HepG2 (cell line): Measurements from ENCODE around the gene SLC17A9. TPM values are rescaled to one million over a fixed set of nuclear protein-coding genes. Genes with fewer than 3 reads are reported as not detected.

Source experiments
- ATAC-seq: fragments of 200-7000 bp; cut with Tn5 transposase; 3 replicates; pipeline ENCODE4 v1.9.1; 2020; ENCODE audit warnings: mild to moderate bottlenecking, moderate library complexity
- BruUV-seq: library from RNA; stranded (reverse); fragments of 400-500 nt; replicated peaks from 2 replicates; lab custom pipeline; 2021; lab: Mats Ljungman, UMichigan
- CTCF ChIA-PET: fragments of 300-600 bp; formaldehyde crosslinking; extraction: SDS; loops from one replicate; lab custom pipeline; 2021; ENCODE audit warnings: low total read pairs, inconsistent platforms, low intra/inter-chr PET ratio; lab: Yijun Ruan, JAX
- POLR2A ChIA-PET: fragments of 350-600 bp; sonication (Branson Sonifier 250); formaldehyde crosslinking; loops from one replicate; lab custom pipeline; 2020; ENCODE audit warnings: antibody characterized with exemption, inconsistent platforms; lab: Yijun Ruan, JAX
- DNase-seq: peaks from one replicate; pipeline ENCODE4 v3.0.0-alpha.2; 2015; ENCODE audit warnings: low spot score
- FAIRE-seq: peaks from 3 replicates; lab custom pipeline; 2011; peaks lifted over from hg19 to GRCh38; lab: Jason Lieb, UNC
- H2AFZ ChIP-seq: one replicate; pipeline ENCODE4 v1.6.1; 2011; ENCODE audit warnings: low read length, inconsistent platforms
- H3K27ac ChIP-seq: fragments of 300-600 bp; 3 replicates; pipeline ENCODE4 v1.8.0; 2011; ENCODE audit warnings: mixed run types, mild to moderate bottlenecking, mixed read lengths, low read length, inconsistent platforms; ENCODE audit not compliant: insufficient read depth; ENCODE audit errors: extremely low read length
- H3K27me3 ChIP-seq, 2 experiments: fragments of 200-600 bp in 1 of 2; 2 replicates in 1 of 2; 3 replicates in 1 of 2; pipeline versions ENCODE4 v1.6.0 to v1.8.0; 2011; ENCODE audit warnings: low read length in 2 of 2, mild to moderate bottlenecking in 2 of 2, moderate library complexity in 2 of 2, inconsistent platforms in 1 of 2; ENCODE audit not compliant: insufficient read depth in 2 of 2, control insufficient read depth in 1 of 2
- H3K36me3 ChIP-seq, 2 experiments: fragments of 200-600 bp in 1 of 2; replicated peaks in 1 of 2; 2 replicates in 1 of 2; 3 replicates in 1 of 2; pipeline versions ENCODE4 v1.5.1 to v1.8.0; 2011; ENCODE audit warnings: low read length in 2 of 2, inconsistent platforms in 1 of 2; ENCODE audit not compliant: insufficient read depth in 2 of 2, control insufficient read depth in 1 of 2
- H3K4me1 ChIP-seq: 2 replicates; pipeline ENCODE4 v1.5.1; 2012; ENCODE audit warnings: low read length, inconsistent platforms; ENCODE audit not compliant: insufficient read depth
- H3K4me2 ChIP-seq: 2 replicates; pipeline ENCODE4 v1.6.0; 2011; ENCODE audit warnings: low read depth, low read length, inconsistent platforms
- H3K4me3 ChIP-seq, 3 experiments: fragments of 200-600 bp in 1 of 3; sonication (generic), shearing (Covaris generic) in 1 of 3; replicated peaks in 1 of 3; 2 replicates each; pipeline ENCODE4 v1.5.1; 2011 to 2016; ENCODE audit warnings: low read length in 3 of 3, inconsistent platforms in 2 of 3, low read depth in 2 of 3, mild to moderate bottlenecking in 2 of 3, control low read depth in 1 of 3, mixed read lengths in 1 of 3; ENCODE audit not compliant: insufficient read depth in 1 of 3
- H3K79me2 ChIP-seq: one replicate; pipeline ENCODE4 v1.6.1; 2011; ENCODE audit warnings: low read length, inconsistent platforms; ENCODE audit not compliant: insufficient read depth
- H3K9ac ChIP-seq: 2 replicates; pipeline ENCODE4 v1.6.0; 2011; ENCODE audit warnings: mild to moderate bottlenecking, low read depth, low read length, inconsistent platforms; ENCODE audit not compliant: insufficient read depth
- H3K9me3 ChIP-seq: 2 replicates; pipeline ENCODE4 v1.5.1; 2012; ENCODE audit warnings: mild to moderate bottlenecking, low read length
- H4K20me1 ChIP-seq: 2 replicates; pipeline ENCODE4 v1.6.0; 2011; ENCODE audit warnings: inconsistent platforms, mild to moderate bottlenecking, low read length, moderate library complexity; ENCODE audit not compliant: insufficient read depth
- AHDC1 ChIP-seq: sonication (generic); formaldehyde crosslinking; IDR thresholded peaks from 2 replicates; pipeline ENCODE4 v1.5.1; 2020; ENCODE audit warnings: mild to moderate bottlenecking, missing genetic modification reagents, borderline replicate concordance
- ARNTL ChIP-seq: sonication (generic); formaldehyde crosslinking; IDR thresholded peaks from 2 replicates; pipeline ENCODE4 v1.4.0; 2020; ENCODE audit warnings: mild to moderate bottlenecking, missing genetic modification reagents
- MEIS2 ChIP-seq: sonication (generic); formaldehyde crosslinking; IDR thresholded peaks from 2 replicates; pipeline ENCODE4 v1.9.0; 2021; ENCODE audit warnings: mild to moderate bottlenecking, missing genetic modification reagents
- MYC ChIP-seq: sonication (generic); formaldehyde crosslinking; IDR thresholded peaks from 2 replicates; pipeline ENCODE4 v1.9.0; 2021; ENCODE audit warnings: missing genetic modification reagents, borderline replicate concordance
- PLRG1 ChIP-seq: fragments of 450-650 bp; conservative IDR thresholded peaks from 2 replicates; pipeline ENCODE4 v1.6.1; 2016
- SNAPC5 ChIP-seq: sonication (generic); formaldehyde crosslinking; IDR thresholded peaks from 2 replicates; pipeline ENCODE4 v1.8.1; 2023; ENCODE audit warnings: mild to moderate bottlenecking, missing genetic modification reagents, borderline replicate concordance
- YY1 ChIP-seq: IDR thresholded peaks from 2 replicates; pipeline ENCODE4 v1.6.1; 2011; ENCODE audit warnings: low read length, low read depth, moderate library complexity, mild to moderate bottlenecking; ENCODE audit not compliant: insufficient read depth, insufficient replicate concordance
- ZFAT ChIP-seq: sonication (generic); formaldehyde crosslinking; conservative IDR thresholded peaks from 2 replicates; pipeline ENCODE4 v1.8.1; 2023; ENCODE audit warnings: missing genetic modification reagents, inconsistent platforms
- ZNF142 ChIP-seq: sonication (generic); formaldehyde crosslinking; IDR thresholded peaks from 2 replicates; pipeline ENCODE4 v1.4.0; 2020; ENCODE audit warnings: missing genetic modification reagents
- ZNF274 ChIP-seq: sonication (generic); formaldehyde crosslinking; IDR thresholded peaks from 2 replicates; pipeline ENCODE4 v1.5.1; 2020; ENCODE audit warnings: mild to moderate bottlenecking, missing genetic modification reagents
- ZNF329 ChIP-seq: sonication (generic); formaldehyde crosslinking; IDR thresholded peaks from 2 replicates; pipeline ENCODE4 v1.9.0; 2021; ENCODE audit warnings: low read depth, mild to moderate bottlenecking, missing genetic modification reagents
- WGBS: methylation state at CpG from one replicate; pipeline ENCODE4 v1.1.6; 2017; ENCODE audit warnings: low lambda C conversion rate; 5-methylcytosine and 5-hydroxymethylcytosine counted together
- in situ Hi-C: cut with HindIII; loops from 2 replicates; pipeline ENCODE4 v1.10.0; 2017; ENCODE audit warnings: low pct_unique_long_range_greater_than_20kb; ENCODE audit not compliant: extremely low pct_ligation_motif_present
- intact Hi-C: fragments of 100-400 bp; cut with micrococcal nuclease; formaldehyde crosslinking; loops from one replicate; pipeline ENCODE4 v1.10.0; 2022; ENCODE audit not compliant: unreplicated experiment
- polyA plus RNA-seq, 8 experiments: library from polyadenylated mRNA; depleted of rRNA in 3 of 8; stranded (reverse) in 7 of 8; unstranded in 1 of 8; fragments of >200 nt; fragmentation: Illumina TruSeq in 4 of 8; extraction: Trizol in 4 of 8; gene quantifications; 2 replicates each; pipeline versions ENCODE4 v1.2.1 to v1.2.3, GENCODE V29; 2011 to 2016; ENCODE audit warnings: low read depth in 4 of 8, missing spikeins in 1 of 8, mixed read lengths in 1 of 8; ENCODE audit not compliant: insufficient read depth in 1 of 8
- total RNA-seq, 5 experiments: library from RNA; depleted of rRNA; stranded (reverse); fragments of >200 nt; fragmentation: Illumina TruSeq; extraction: Trizol; gene quantifications; 2 replicates each; pipeline ENCODE4 v1.2.3, GENCODE V29; 2016; ENCODE audit warnings: low read depth in 1 of 5
- TF ChIP-seq, protein P1 (sequence below), 2 experiments: fragments of 450-650 bp in 1 of 2; sonication (generic) in 1 of 2; formaldehyde crosslinking; IDR thresholded peaks; 2 replicates each; pipeline versions ENCODE4 v1.5.0 to v1.8.0; 2020 to 2022; ENCODE audit warnings: mild to moderate bottlenecking in 1 of 2, missing genetic modification reagents in 1 of 2

The SLC17A9 gene
- total and polyA plus RNA-seq, 2 of the 13 experiments (the other 11 are each of a cell fraction or from before 2014, with no cell fraction given) = 110 to 191 TPM

GRCh38 chr20:62986257-62986800, 33.8 kb downstream of the SLC17A9 start:
- in situ Hi-C loops = no loop called here
- WGBS = 23% methylated on average over 6 of the region's 6 CpGs
- DNase-seq = no peak
- Histone ChIP-seq H3K27ac (no peak overlapping the region), H3K4me3 (no peak overlapping the region), H3K9ac (no peak overlapping the region), H3K9me3 (no peaks in the 10 kb centered on the region), H3K4me2 (no peak overlapping the region), H3K4me1 (no peaks in the 10 kb centered on the region), H3K79me2 (no peaks in the 10 kb centered on the region), H3K36me3 (no peaks in the 10 kb centered on the region), H4K20me1 (peaks cover 3% of the 10 kb centered on the region; the same call in 1 of the 2 replicates), H3K27me3 (peaks cover 55 to 91% of the 10 kb centered on the region in 2 experiments), H2AFZ (no peak overlapping the region)
- no TSS peak for BruUV-seq
- FAIRE-seq = no peak
- POLR2A ChIA-PET = no interaction called here
- no peak; the same call in 2 of the 3 replicates for ATAC-seq
- intact Hi-C loops = no loop called here
- CTCF ChIA-PET = no interaction called here
- TF ChIP-seq ZNF142 = no peak
- TF ChIP-seq SNAPC5 (CRISPR knock-in tag) = no peak
- TF ChIP-seq ZFAT (CRISPR knock-in tag) = no peak
- TF ChIP-seq ARNTL = no peak
- TF ChIP-seq YY1 = no peak
- no peak for TF ChIP-seq PLRG1
- no peak for TF ChIP-seq ZNF274
- no peak for TF ChIP-seq AHDC1
- TF ChIP-seq ZNF329 (CRISPR knock-in tag) = no peak
- no peak for TF ChIP-seq MYC (CRISPR knock-in tag)
- TF ChIP-seq, protein P1, sequence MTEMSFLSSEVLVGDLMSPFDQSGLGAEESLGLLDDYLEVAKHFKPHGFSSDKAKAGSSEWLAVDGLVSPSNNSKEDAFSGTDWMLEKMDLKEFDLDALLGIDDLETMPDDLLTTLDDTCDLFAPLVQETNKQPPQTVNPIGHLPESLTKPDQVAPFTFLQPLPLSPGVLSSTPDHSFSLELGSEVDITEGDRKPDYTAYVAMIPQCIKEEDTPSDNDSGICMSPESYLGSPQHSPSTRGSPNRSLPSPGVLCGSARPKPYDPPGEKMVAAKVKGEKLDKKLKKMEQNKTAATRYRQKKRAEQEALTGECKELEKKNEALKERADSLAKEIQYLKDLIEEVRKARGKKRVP (CRISPR knock-in tag; IDR thresholded peaks at IDR 0.05) = no peak
- no peak for TF ChIP-seq MEIS2 (CRISPR knock-in tag)
